NCI-H82 treated with DMSO at 0.1 percent for 48 hours (cell line): ENCODE data around the gene TMEM131.

ENCODE experiments used
- DNase-seq: peaks from one replicate; lab custom pipeline; 2025; ENCODE audit not compliant: unreplicated experiment; lab: John Stamatoyannopoulos, UW

Gene TMEM131

DNA sequence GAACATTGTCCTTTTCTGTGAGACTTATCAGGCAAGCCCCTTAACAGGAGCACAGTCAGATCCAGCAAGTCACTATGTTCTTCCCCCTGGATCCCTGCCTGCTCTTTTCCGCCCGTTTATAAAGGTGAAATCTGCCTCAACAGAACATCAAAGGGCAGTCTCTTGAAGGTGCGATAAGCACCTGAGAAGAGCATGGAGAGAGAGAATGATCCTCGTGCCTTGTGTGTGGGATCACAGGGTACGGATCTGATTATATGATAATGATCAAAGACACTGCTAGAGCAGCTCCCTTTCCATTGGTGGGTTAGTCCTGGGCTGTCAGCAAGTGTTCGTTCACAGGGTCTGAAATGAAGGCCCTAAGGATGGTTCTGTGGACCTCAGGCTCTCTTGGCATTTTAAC lies 176.0 kb downstream of the TMEM131 start:
- DNase-seq: no peak

DNA sequence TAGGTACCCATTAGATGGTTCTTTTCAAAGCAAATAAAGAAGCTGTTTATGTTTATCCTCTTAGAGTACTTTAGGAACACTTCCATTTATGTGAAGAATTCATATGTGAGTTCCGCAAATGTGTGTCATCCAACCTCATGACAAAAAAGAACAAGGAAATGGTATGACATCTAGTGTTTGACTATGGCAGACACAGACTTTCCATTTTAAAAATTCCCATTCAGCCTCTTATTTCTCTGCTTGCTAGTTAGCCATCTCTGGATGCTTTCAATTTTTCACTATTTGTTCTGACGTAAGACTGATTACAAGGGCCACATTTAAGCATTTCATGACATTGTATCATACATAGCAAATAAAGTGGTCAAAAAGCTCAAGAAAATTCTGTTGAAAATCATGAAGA lies 179.3 kb downstream of the TMEM131 start:
- no peak for DNase-seq

DNA sequence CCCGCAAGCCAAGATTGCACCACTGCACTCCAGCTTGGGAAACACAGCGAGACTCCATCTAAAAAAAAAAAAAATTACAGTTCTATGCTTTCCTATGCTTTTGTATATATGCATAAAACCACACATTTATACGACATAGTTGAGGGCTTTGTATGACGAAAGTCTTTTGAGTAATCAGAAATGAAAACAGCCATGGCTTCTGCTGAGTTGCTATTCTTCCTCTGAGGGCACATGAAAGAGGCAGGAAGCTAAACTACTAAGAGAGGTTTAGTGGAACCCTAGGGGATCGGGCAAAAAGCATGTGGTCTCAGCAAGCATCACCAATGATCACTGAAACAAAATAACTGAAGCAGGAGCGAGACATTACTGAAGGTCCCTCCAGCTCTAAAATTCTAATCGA lies 182.8 kb downstream of the TMEM131 start:
- DNase-seq: no peak

DNA sequence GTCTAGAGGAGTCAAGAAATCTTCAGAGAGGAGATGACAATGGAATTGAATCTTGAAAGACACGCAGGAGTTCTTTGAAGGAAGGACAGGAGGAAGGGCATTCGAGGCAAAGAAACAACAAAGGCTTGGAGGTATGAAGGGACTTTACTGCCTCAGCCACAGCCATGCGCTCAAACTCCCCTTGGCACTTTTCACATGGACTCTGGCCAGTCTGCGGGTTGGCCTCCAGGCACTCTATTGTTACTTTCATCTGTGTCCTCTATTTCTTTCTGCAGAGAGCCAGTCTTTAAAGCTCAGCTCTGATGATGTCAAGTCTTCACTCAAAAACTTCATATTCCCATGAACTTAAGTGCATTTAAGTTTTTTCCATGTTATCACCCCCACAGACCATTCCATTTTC lies 186.9 kb downstream of the TMEM131 start:
- DNase-seq: no peak

DNA sequence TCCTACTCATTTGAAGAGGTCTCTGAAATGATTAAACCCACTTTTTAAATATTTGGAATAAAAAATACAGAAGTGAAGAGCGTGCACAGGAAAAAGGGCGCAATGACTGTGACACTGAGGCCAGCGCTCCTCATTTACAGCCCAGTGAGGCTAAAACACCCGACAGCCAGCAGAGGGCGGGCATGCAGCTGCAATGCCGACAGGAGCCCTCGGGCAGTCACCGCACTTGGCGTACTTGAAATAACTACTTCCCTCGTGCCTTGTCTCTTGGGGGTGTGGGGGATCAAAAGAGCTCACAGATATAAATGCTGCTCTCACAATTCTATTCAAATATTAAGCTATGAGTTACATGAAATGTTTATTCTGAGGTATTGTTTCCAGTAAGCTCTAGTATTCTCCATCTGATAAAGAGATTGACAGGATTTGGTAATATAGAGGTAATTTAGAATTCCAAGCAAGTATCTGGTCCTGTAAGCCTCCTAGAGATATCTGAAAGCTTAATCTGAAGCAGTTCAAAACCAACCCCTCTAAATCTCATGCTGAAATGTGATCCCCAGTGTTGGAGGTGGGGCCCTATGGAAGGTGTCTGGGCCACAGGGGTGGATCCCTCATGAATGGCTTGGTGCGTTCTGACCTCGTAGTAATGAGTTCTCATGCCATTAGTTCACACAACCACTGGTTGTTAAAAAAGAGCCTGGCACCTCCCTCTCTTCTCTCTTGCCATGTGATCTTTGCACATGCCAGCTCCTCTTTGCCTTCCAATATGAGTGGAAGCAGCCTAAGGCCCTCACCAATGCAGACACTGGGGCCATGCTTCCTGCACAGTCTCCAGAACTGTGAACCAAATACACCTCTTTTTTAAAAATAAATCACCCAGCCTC lies 188.8 kb downstream of the TMEM131 start:
- DNase-seq: peak; percentile 47

DNA sequence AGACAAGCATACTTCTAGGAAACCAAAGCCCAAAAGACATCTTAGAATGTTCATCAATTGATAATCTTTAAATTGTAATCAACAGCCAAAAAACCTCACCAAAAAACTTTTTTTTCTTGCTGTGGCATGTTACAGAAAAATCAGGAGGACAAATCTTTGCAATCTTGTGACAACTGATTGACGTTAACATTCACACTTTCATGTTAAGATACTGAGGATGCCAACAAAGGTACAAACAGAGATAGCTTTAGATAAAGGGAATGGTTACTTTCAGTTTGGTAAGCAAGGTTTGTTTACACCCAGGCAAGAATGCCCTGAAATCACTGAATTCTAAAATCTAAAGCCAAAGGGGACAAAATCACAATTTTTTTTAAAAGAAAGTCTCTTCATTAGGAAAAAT lies 190.0 kb downstream of the TMEM131 start:
- DNase-seq: no peak

DNA sequence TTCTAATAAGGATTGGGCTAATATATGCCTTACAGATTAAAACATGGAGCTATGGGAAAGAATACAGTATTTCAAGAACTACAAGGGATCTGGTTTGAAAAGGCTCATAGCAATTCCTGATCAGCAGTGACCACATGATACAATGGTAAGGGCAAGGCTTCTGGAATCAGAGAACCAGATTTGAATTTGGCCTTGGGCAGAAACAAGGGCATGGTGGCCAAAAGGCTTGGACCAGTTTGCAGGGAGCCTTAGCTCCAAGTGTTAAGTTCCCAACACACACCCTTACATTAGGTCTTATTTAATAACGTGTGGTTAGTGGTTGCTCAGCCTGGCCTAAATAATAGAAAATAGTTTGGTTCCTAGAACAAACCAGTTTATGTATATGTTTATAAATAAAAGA lies 194.7 kb downstream of the TMEM131 start:
- DNase-seq: no peak

DNA sequence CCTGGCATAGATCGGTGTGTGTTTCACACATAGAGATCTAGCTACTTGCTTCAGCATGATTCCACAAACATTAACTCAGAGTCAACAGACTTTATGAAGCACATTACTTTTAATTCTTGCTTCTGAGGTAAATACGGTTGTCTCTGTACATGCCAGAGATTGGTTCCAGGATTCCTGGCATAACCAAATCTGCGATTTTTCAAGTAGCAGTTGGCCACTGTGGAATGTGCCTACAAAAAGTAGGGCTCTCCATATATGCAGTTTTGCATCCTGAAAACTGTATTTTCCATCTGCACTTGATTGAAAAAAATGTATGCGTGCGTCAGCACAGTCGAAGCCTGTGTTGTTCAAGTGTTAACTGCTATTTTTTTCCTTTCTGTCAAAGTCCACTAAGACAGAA lies 197.3 kb downstream of the TMEM131 start:
- DNase-seq: no peak

DNA sequence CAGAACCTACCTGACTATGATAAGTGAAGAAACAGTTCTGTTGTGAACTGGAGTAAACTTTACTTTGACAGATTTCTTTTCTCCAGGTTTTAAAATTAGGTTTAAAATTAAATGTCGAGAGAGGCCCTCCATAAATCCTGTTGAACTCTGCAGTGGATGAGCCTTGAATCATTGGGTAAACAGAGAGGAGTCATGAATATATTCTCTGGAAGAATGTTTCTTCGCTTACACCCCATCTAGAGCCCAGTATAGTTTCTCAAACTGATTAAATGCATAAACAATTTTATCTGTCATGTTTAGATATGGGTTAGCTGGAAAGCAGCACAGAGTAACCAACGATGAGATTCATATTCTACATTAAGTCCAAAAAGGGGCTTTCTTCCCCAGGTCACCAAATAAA lies 198.4 kb downstream of the TMEM131 start:
- no peak for DNase-seq

DNA sequence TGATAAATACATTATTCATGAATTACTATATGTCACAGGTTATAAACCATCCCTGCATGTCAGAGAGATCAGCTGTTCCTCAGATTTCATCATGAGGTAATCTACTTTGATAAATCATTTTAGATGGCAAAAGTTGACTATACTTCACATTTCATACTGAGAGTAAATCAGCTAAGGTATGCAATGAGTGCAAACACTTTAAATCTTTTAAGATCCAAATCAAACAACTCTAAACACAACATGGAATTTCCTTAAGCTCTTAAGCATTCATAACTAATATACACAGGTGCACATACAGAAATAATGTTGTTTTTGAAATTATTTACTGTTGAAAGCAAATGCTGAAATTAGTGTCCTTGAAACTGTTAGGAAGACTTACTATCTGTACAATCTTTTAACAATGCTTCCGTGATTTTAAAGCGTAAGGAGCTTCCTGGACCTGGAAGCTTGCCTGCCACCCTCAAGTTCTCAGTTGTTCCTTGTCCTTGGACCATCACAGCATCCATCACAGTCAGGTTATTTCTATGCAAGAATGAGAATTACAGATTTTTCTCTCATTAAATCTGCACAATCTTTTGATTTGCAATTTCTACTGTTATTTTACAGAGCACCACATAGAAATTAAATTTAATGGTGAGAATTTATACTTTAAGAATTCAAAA lies 199.2 kb downstream of the TMEM131 start:
- no peak for DNase-seq

DNA sequence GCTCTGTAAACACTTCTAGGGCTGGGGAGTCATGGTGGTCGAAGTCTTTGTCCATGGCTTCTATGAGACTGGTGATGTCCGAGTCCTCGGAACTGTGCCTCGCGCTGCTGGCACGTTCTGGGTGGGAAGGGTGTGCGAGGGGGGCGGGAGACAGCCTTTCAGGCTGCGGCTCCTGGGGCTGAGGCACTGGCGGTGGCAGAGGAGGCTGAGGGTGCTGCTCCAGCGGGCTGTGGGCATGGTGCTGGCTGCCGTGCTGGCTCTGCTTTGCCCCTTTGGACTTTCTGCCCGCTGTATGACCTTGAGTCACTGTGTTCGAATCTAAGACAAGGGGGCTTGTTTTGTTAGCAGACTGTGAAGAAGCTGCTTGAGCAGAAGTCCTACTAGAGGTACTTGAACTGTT lies 203.3 kb downstream of the TMEM131 start:
- DNase-seq: no peak

DNA sequence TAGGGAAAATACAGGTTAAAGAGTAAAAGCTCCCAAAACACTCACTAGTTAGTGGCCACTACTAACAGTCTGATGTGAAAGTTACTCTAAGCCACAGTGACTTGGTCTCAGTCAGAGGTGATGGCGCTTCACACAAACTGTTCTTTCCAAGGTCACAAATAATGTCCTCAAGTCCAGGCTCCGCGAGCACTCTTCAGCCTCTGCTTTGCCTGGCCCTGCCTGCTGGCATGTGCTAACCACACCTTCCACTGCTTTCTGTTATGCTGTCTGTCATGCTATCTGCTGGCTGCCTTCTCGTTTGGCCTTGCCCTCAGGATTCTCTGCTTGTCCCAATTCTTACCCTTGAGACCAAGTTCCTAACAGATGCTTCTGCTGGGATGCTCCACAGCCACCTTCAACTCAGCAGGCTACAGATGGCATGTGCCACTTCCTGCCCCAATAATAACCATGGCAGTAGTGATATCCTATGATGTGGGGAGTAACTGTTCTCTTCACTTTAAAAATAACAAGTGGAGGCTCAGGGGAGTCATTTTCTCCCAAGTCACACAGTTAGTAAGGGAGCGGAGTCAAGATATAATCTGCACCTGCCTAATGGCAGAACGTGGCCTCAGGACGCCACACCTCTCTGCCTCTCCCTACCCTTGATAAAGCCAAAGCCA lies 206.6 kb downstream of the TMEM131 start:
- DNase-seq: no peak

DNA sequence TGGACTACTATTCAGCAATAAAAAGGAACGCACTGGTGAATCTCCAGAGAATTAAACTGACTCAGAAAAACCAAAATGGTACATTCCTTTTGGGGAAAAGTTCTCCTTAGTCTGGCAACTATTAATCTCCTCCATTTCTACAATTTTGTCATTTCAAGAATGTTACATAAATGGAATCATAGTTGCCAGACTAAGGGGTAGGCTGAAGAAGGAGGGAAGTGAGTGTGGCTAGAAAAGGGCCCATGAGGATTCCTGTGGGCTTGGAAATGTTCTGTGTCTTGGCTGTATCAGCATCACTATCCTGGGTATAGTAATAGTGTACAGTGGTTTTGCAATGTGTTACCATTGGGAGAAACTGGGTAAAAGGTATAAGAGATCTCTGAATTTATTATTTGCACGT lies 209.9 kb downstream of the TMEM131 start:
- DNase-seq: no peak

DNA sequence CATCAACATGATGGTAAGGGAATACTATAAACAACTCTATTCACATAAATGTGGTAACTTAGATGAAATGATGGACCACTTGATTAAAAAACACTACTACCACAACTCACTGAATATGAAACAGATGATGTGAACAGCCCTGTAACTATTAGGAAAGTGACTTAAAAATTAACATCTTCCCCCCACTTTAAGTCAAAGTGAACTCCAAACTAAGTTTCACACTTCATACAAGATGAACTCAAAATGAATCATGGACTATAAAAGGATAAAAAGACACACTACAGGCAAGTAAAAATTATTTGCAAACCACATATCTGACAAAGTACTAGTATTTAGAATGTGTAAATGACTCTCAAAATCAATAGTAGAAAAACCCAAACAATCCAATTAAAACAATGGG lies 210.8 kb downstream of the TMEM131 start:
- no peak for DNase-seq

DNA sequence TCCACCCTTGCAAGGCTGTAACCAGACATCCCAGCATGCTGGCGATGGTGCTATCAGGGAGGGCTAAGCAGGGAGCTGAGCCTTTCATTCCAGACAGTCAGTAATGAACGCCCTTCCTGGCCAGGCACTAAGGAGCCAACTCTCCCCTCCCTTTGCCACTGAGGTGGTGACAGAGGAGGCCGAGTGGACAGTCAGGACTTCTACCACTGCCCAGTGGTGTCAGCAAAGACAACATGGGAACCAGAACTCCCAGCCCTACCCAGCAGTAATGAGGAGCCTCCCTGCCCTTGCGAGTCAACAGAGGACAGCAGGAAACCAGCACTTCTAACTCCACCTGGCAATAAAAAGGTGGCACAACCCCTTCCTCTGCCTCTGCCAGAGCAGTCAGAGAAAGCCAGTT lies 213.8 kb downstream of the TMEM131 start:
- no peak for DNase-seq

DNA sequence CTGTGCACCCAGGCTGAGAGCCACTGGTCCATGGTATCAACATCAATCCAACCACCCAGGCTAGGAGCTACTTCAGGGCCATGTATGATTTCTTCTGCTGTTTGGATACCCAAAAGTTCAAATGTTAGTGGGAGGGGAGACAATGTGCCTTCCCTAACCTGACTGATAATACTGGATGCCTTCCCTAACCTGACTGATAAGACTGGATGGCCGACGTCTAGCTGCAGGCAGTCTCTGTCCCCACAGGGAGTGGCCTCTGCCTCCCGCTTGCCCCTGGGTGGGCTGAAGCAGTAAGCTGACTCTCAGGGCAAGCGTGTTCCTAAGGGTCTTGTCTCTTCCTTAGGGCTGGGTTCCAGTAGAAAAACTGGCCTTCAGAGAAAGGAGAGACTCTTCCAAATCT lies 216.6 kb downstream of the TMEM131 start:
- no peak for DNase-seq

DNA sequence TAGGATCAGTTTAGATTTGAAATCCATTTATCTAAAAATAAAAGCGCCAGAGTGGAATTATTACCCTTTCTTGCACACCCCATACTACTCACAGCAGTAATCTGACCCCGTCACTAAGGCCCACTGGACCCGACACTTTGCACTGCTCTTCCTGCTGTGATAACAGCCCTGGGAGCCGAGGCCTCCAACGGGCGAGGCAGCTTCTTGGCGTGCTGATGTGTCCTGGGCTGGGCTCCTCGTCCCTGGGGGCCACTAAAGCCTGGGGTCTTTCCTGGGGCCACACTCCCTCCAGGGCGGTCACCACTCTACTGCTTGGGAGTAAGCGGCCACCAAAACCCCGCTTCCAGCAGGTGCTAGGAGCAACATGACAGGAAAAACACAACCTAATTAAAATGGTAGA lies 220.7 kb downstream of the TMEM131 start:
- DNase-seq: no peak

DNA sequence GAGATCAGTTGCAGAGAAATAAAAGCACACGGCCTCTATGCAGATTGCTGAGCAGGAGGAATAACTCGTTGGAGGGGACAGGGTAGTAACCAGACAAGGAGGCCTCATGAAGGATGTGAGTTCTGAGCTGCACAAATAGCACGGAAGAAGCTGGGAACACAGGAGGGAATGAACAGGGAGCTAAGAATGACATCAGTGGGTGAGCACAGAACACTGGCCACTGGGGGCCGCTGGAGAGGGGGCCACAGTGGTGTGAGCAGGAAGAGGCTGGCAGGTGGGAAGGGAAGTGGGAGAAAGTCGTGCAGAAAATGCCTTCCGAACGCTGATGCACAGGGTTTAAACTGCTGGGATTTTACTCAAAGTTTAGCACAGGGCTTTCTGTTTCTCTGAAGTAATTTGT lies 221.3 kb downstream of the TMEM131 start:
- no peak for DNase-seq

DNA sequence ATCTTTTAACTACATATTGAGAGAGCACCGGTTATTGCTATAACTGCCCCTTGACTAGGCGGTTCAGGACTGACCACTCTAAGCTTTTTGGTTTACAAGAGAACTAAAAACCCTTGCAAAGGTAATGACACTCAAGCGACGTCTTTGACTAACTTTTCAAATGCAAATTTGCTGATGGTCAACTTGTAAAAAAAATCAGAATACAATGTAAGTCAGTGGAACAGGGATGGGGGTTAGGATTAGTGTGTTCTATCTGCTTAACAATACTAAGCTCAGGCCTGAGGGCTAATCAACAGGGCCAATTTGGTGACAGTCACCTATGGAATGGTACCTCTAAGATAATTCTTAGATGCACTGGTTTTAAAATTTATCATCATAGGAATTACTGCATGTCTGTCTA lies 225.3 kb downstream of the TMEM131 start:
- DNase-seq: no peak

DNA sequence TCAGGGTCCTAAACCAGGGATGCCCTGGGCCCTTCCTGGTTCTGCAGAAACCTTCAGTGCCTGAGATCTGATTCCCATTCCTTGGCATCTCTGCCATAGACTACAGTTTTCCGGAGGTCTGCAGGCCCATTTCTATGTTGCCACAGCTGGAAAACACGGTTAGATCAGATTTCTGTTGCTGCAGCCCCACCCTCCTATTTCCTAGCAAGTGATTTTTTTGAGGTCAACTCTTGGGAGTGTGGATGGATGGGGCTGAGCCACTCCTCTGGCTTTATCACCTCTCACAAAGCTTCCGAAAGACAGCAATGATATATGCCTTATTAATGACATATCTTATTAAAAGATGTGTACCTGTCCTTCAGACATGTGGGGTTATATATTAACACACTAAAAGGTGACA lies 226.0 kb downstream of the TMEM131 start:
- no peak for DNase-seq

DNA sequence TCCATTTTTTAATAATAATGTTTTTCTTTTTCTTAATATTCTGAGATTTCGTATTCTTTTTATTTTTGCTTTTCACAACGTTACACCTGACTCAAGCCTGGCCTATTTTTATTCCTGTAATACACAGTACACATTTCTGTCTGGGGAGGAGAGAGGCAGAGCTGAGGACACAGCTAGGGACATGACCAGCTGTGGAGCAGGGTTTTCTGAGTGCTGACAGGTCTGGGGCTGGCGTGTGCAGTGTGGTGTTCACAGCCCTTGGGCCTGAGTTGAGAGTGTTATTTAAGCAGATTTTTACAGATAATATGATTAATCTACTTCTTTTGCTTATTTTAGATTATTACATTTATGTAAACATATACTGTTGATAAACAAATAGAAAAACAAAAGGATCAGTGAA lies 226.4 kb downstream of the TMEM131 start:
- DNase-seq: no peak

DNA sequence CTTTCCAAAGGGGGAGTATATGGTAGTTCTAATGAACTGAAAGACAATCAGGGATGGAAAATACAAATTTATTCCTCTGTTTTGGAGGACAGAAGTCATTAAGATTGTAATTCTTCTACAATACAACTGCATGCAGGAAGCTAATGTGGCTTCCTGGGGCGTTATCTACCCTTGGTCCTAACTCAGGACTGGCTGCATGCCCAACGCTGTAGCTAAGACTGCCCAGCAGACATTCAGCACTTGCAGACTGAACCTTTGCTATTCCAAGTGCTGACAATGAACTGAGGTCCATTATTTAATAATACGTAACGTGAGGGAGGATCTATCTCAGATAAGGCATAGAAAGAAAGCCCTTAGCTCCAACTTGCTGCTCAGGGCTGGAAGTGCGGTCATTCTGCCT lies 229.2 kb downstream of the TMEM131 start:
- no peak for DNase-seq
